Chondrocyte (in vitro differentiated cells): Measurements from ENCODE around the gene ANOS1. TPM values are rescaled to one million over a fixed set of nuclear protein-coding genes. Genes with fewer than 3 reads are reported as not detected.

Experiments
- DNase-seq: peaks from one replicate; pipeline ENCODE4 v3.0.0; 2021; ENCODE audit warnings: mixed read lengths, low spot score
- H3K27ac Mint-ChIP-seq: one replicate; pipeline ENCODE4 v1.8.0; 2021; ENCODE audit warnings: mild to moderate bottlenecking, moderate library complexity, mixed read lengths; ENCODE audit not compliant: unreplicated experiment
- H3K27me3 Mint-ChIP-seq: 2 replicates; pipeline ENCODE4 v1.8.0; 2021; ENCODE audit warnings: low read depth, mixed read lengths
- H3K36me3 Mint-ChIP-seq: 2 replicates; pipeline ENCODE4 v1.8.0; 2021; ENCODE audit warnings: low read depth, mixed read lengths
- H3K4me1 Mint-ChIP-seq: 2 replicates; pipeline ENCODE4 v1.8.0; 2021; ENCODE audit warnings: low read depth, mild to moderate bottlenecking, mixed read lengths
- H3K4me3 Mint-ChIP-seq: one replicate; pipeline ENCODE4 v1.8.0; 2021; ENCODE audit warnings: mild to moderate bottlenecking, moderate library complexity, mixed read lengths; ENCODE audit not compliant: unreplicated experiment
- H3K9me3 Mint-ChIP-seq: 2 replicates; pipeline ENCODE4 v1.8.0; 2021; ENCODE audit warnings: low read depth, mixed read lengths
- total RNA-seq: library from RNA; stranded (reverse); gene quantifications from 3 replicates; pipeline ENCODE4 v1.2.1, GENCODE V29; 2021
- TF ChIP-seq, protein P1 (sequence below): fragments of 200-600 bp; sonication (generic); IDR thresholded peaks from 2 replicates; pipeline ENCODE4 v1.5.0; 2021; ENCODE audit warnings: antibody characterized with exemption, mild to moderate bottlenecking, moderate library complexity

ANOS1 gene
- total RNA-seq, 1 donor from 2014 or later, result 22.3 TPM

DNA sequence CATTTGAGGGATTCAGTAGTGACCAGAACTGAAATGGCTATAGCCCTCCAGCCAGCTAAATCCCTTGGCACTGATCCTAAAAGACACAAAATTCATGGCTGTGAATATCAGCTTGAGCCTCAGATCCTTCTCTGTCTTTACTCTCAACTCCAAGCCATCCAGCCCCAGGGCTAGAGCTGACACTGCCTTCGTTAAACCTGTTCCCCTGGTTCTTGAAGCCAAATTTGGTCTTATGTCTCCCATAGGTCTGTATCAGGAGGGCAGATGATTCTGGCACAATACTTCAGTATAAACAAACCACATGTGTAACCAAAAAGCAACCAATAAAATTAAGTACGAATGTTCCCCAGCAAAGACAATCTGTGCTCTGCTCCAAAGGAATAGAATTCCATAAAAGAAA, 78.0 kb downstream of the ANOS1 start:
- no peaks in the 10 kb centered on the region for H3K4me1 Mint-ChIP-seq
- no peak overlapping the region for H3K27ac Mint-ChIP-seq
- TF ChIP-seq, protein P1, sequence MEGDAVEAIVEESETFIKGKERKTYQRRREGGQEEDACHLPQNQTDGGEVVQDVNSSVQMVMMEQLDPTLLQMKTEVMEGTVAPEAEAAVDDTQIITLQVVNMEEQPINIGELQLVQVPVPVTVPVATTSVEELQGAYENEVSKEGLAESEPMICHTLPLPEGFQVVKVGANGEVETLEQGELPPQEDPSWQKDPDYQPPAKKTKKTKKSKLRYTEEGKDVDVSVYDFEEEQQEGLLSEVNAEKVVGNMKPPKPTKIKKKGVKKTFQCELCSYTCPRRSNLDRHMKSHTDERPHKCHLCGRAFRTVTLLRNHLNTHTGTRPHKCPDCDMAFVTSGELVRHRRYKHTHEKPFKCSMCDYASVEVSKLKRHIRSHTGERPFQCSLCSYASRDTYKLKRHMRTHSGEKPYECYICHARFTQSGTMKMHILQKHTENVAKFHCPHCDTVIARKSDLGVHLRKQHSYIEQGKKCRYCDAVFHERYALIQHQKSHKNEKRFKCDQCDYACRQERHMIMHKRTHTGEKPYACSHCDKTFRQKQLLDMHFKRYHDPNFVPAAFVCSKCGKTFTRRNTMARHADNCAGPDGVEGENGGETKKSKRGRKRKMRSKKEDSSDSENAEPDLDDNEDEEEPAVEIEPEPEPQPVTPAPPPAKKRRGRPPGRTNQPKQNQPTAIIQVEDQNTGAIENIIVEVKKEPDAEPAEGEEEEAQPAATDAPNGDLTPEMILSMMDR, result no peak
- peaks cover 4% of the 10 kb centered on the region for H3K9me3 Mint-ChIP-seq
- H3K27me3 Mint-ChIP-seq, result no peaks in the 10 kb centered on the region
- H3K36me3 Mint-ChIP-seq, result no peaks in the 10 kb centered on the region
- no peak for DNase-seq
- no peak overlapping the region for H3K4me3 Mint-ChIP-seq

DNA sequence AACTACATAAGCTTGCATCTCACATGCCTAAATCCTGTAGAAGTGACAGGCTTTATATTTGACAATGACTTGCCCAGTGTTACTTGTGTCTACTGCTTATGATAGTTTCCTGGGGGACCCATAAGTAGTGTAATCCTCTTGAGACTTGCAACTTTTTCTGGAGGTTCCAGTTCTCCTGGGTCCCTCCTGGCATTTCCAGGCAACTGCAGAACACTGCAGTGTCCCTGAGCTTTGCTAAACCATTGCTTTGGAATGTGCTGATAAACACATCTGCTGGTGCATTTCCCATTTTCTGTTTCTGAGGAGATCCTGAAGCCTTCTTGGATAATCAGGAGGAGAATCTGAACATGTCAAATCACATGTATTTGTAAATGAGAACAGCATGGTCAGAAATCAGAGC, 82.0 kb downstream of the ANOS1 start:
- no peak for DNase-seq
- no peaks in the 10 kb centered on the region for H3K27me3 Mint-ChIP-seq
- no peak overlapping the region for H3K27ac Mint-ChIP-seq
- no peaks in the 10 kb centered on the region for H3K9me3 Mint-ChIP-seq
- TF ChIP-seq, protein P1, result no peak
- no peaks in the 10 kb centered on the region for H3K4me1 Mint-ChIP-seq
- no peak overlapping the region for H3K4me3 Mint-ChIP-seq
- no peaks in the 10 kb centered on the region for H3K36me3 Mint-ChIP-seq

DNA sequence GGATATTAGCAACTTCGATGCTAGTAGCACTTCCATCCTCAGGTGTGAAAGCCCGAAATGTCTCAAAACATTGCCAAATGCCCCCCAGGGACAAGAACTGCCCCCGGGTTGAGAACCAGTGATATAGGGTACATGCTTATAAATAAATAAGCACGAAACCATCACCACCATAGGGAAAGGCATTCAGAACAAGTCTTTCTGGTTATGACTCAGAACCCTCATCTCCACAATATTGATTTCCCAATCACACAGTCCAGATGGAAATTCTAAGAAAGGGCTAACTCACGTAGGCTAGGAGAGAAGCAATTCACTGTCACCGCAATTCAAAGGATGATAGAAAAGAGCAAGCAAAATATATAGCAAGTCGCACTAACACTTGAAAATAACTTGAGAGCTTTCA, 84.8 kb downstream of the ANOS1 start:
- Mint-ChIP-seq H3K4me1 (no peaks in the 10 kb centered on the region), H3K27me3 (no peaks in the 10 kb centered on the region), H3K4me3 (no peak overlapping the region), H3K9me3 (no peaks in the 10 kb centered on the region), H3K36me3 (no peaks in the 10 kb centered on the region), H3K27ac (no peak overlapping the region)
- TF ChIP-seq, protein P1, result no peak
- no peak for DNase-seq

DNA sequence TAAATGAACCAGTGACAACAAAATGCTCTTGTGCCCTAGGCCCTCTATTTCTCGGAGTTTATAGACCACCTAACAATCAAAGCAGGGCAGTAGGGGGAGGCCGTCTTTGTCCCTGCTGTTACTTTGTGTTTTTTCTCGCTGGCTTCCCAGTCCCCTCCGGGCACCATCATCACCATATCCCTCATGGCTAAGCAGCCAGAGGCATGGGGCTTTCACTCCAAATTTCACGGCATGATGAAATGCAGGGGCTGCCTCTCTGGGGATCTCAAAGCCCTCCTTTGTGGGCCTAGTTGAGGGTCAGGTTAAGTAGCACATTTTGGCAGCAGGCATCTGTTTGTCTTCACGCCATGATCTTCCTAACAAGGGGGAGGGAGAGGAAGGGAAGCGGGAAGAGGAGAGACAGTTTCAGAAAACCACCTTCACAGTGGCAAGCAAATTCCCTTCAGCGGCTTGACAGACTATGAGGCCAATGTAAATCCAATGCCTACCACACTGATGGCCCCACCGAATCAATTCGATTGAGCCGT, 91.9 kb downstream of the ANOS1 start:
- Mint-ChIP-seq H3K4me3 (no peak overlapping the region), H3K27me3 (peaks cover 8% of the 10 kb centered on the region), H3K4me1 (no peaks in the 10 kb centered on the region), H3K36me3 (no peaks in the 10 kb centered on the region), H3K9me3 (no peaks in the 10 kb centered on the region), H3K27ac (no peak overlapping the region)
- TF ChIP-seq, protein P1, result no peak
- no peak for DNase-seq

DNA sequence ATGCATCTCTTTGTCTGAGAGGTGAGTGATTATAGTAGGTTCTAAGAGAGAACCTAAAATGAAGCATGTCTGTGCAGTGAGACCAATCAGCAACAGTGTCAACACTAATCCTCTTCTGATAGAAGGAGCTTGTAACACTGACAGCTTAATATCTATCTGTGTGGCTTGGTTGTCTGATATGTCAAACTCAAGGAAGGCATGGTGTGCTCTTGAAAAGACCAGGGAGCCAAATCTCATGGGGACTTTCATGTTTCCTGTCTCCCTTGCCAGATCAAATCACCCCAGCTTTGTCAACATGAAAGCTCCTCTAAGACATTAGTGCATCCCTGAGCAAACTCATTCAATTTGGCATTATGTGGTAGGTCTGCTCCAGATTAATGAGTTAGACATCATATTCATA, 95.4 kb downstream of the ANOS1 start:
- peaks cover 6% of the 10 kb centered on the region for H3K4me1 Mint-ChIP-seq
- no peak overlapping the region for H3K27ac Mint-ChIP-seq

More for the DNA sequence above, 95.4 kb downstream of the ANOS1 start:
- Mint-ChIP-seq H3K4me3 (no peak overlapping the region), H3K27me3 (peaks cover 8% of the 10 kb centered on the region), H3K9me3 (no peaks in the 10 kb centered on the region), H3K36me3 (no peaks in the 10 kb centered on the region)
- no peak for DNase-seq
- TF ChIP-seq, protein P1, result no peak
